Tibial artery (tissue), 4 donors: Measurements from ENCODE around the gene CDKL5.

ENCODE experiments used
- DNase-seq, 2 donors: peaks; one replicate each; pipeline ENCODE4 v3.0.0-alpha.2; 2019
- H3K27ac ChIP-seq, 2 donors: fragments of 200-600 bp; sonication (generic) in 1 of 2; 1 replicate in 1 of 2; 2 replicates in 1 of 2; pipeline ENCODE4 v1.5.1; 2018 to 2019; ENCODE audit warnings: mild to moderate bottlenecking in 1 of 2
- H3K27me3 ChIP-seq, 2 donors: fragments of 200-600 bp; sonication (generic) in 1 of 2; one replicate each; pipeline versions ENCODE4 v1.5.1 to v1.6.0; 2016 to 2019
- H3K36me3 ChIP-seq, 3 donors: fragments of 200-600 bp; sonication (generic) in 2 of 3; one replicate each; pipeline ENCODE4 v1.5.1; 2016 to 2019; ENCODE audit warnings: mild to moderate bottlenecking in 2 of 3
- H3K4me1 ChIP-seq, 4 donors: fragments of 200-600 bp; sonication (generic) in 2 of 4; 1 replicate in 3 of 4; 2 replicates in 1 of 4; pipeline ENCODE4 v1.5.1; 2016 to 2019
- H3K4me3 ChIP-seq, 2 donors: fragments of 200-600 bp; sonication (generic) in 1 of 2; 1 replicate in 1 of 2; 2 replicates in 1 of 2; pipeline ENCODE4 v1.5.1; 2018 to 2019; ENCODE audit warnings: mild to moderate bottlenecking in 2 of 2
- H3K9me3 ChIP-seq, 3 donors: fragments of 200-600 bp; sonication (generic) in 1 of 3; one replicate each; pipeline ENCODE4 v1.5.1; 2016 to 2019
- CTCF ChIP-seq, 2 experiments: fragments of 200-600 bp in 1 of 2; fragments of 450-650 bp in 1 of 2; IDR thresholded peaks; one replicate each; pipeline ENCODE4 v1.5.1; 2017 to 2019; ENCODE audit warnings: antibody characterized with exemption in 2 of 2, mild to moderate bottlenecking in 1 of 2, moderate library complexity in 1 of 2
- intact Hi-C: fragments of 100-400 bp; cut with DNase I; formaldehyde crosslinking; loops from one replicate; pipeline ENCODE4 v1.15.0; 2023; ENCODE audit warnings: low total_unique reads

The CDKL5 gene

GRCh38 chrX:18640686-18641085 lies 215.3 kb downstream of the CDKL5 start:
- no peak for TF ChIP-seq CTCF (IDR thresholded peaks at IDR 0.05)
- DNase-seq: no peak
- Histone ChIP-seq H3K27me3 (no peaks in the 10 kb centered on the region), H3K36me3 (no peaks in the 10 kb centered on the region), H3K4me3 (no peak overlapping the region), H3K27ac (no peak overlapping the region), H3K4me1 (no peaks in the 10 kb centered on the region), H3K9me3 (no peaks in the 10 kb centered on the region)
- intact Hi-C loops: no loop called here

- Histone ChIP-seq H3K27me3 (no peaks in the 10 kb centered on the region), H3K27ac (no peak overlapping the region), H3K4me3 (no peak overlapping the region), H3K9me3 (no peaks in the 10 kb centered on the region), H3K4me1 (no peaks in the 10 kb centered on the region), H3K36me3 (no peaks in the 10 kb centered on the region)
- no peak for DNase-seq
- TF ChIP-seq CTCF (IDR thresholded peaks at IDR 0.05): no peak
- intact Hi-C loops: no loop called here
Measured at GRCh38 chrX:18643243-18643642, 217.8 kb downstream of the CDKL5 start.

DNA sequence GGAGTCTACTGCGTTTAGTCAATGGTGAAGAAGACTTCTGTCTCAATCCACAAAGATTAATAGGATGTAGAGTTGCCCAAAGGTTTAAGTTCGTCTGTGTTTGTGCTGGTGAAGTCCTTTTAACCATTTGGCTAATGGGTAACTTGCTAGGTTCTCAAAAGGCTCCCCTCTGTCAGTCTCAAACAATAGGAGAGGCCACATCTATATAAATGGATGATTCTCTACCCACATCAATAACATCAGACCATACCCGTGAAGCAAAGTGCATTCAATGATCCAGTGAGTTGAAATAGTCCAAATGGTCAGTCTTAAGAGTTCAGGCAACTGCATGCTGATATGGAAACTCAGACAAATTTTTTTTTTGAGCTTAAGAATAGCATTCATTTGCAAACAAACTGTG lies 218.4 kb downstream of the CDKL5 start:
- DNase-seq: no peak
- intact Hi-C loops: no loop called here
- Histone ChIP-seq H3K4me1 (no peaks in the 10 kb centered on the region), H3K36me3 (no peaks in the 10 kb centered on the region), H3K27me3 (no peaks in the 10 kb centered on the region), H3K4me3 (no peak overlapping the region), H3K27ac (no peak overlapping the region), H3K9me3 (no peaks in the 10 kb centered on the region)
- no peak for TF ChIP-seq CTCF (IDR thresholded peaks at IDR 0.05)

GRCh38 chrX:18647621-18648020 lies 222.2 kb downstream of the CDKL5 start:
- Histone ChIP-seq H3K27ac (no peak overlapping the region), H3K9me3 (no peaks in the 10 kb centered on the region), H3K4me1 (no peaks in the 10 kb centered on the region), H3K4me3 (no peak overlapping the region), H3K27me3 (no peaks in the 10 kb centered on the region), H3K36me3 (no peaks in the 10 kb centered on the region)
- DNase-seq: no peak
- no peak for TF ChIP-seq CTCF (IDR thresholded peaks at IDR 0.05)
- intact Hi-C loops: no loop called here

DNA sequence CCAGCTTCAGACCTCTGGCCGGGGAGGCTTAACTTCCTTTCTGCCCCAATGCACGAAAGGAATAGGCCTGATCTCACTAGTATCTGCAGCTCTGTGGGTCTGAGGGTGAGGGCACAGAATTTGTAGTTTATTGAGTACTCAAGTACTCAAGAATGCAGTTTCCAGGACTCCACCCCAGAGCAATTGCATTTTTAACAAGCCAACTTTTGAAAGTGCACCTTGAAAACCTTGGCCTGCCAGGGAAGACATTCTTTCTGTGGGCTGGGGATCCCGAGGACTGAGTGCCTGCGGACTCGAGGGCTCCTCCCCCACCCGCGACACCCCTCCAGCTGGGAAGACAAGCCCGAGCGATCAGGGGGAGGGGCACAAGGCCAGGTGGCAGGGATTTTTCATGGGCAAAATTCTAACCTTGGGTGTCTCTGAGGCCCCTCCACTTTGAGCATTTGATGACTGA lies 224.1 kb downstream of the CDKL5 start:
- H3K4me3 ChIP-seq: no peak overlapping the region
- no peaks in the 10 kb centered on the region for H3K36me3 ChIP-seq
- no peak for DNase-seq
- H3K9me3 ChIP-seq: no peaks in the 10 kb centered on the region
- intact Hi-C loops: no loop called here
- no peak overlapping the region for H3K27ac ChIP-seq
- TF ChIP-seq CTCF (IDR thresholded peaks at IDR 0.05): no peak
- no peaks in the 10 kb centered on the region for H3K27me3 ChIP-seq
- H3K4me1 ChIP-seq: no peaks in the 10 kb centered on the region

DNA sequence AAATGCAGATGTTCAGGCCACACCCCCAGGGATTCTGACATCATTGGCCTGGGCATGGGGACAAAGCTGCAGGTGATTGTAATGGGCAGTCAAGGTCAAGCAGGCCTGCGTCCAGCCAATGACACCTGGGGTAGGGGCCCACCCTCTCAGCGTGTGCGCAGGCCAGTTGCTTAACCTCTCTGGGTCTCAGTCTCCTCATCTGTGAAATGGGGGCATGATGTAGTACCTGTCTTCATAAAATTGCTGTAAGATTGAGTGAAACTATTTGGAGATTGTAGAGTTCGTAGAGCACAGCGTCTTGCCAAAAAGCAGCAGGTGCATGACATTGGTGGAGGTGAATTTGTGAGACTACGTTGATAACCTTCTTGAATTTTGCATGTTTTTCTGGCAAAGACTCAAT lies 225.3 kb downstream of the CDKL5 start:
- intact Hi-C loops: no loop called here
- no peaks in the 10 kb centered on the region for H3K4me1 ChIP-seq
- H3K27me3 ChIP-seq: no peaks in the 10 kb centered on the region
- no peak overlapping the region for H3K4me3 ChIP-seq
- no peaks in the 10 kb centered on the region for H3K9me3 ChIP-seq
- no peak for TF ChIP-seq CTCF (IDR thresholded peaks at IDR 0.05)
- no peak overlapping the region for H3K27ac ChIP-seq
- no peak for DNase-seq
- H3K36me3 ChIP-seq: no peaks in the 10 kb centered on the region
